ENCODE results near the gene NXPE3.

Gene NXPE3

DNA sequence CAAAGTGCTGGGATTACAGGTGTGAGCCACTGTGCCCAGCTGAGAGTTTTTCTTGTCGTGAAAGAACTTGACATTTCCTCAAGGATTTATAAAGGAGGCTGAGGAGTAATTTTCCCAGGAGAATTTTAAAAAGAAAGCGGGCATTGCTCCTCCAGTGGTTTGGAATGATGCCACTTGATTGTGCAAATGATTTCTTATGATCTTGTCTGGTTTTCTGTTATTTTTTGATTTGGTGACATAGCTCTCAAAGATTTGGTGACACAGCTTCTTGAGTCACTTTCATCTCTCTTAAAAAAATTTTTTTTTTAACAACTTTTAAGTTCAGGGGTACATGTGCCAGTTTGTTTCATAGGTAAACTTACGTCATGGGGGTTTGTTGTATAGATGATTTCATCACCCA lies 45.7 kb downstream of the NXPE3 start:
- DNase-seq, result no peak
- in situ Hi-C loops (cut with MboI; ENCODE audit: low pct_unique_long_range_greater_than_20kb, low sequenced_read_pairs), result no loop called here

- DNase-seq, result no peak
- in situ Hi-C loops (cut with MboI; ENCODE audit: low pct_unique_long_range_greater_than_20kb, low sequenced_read_pairs), result no loop called here
Measured at GRCh38 chr3:101825904-101826445, 47.0 kb downstream of the NXPE3 start.

DNA sequence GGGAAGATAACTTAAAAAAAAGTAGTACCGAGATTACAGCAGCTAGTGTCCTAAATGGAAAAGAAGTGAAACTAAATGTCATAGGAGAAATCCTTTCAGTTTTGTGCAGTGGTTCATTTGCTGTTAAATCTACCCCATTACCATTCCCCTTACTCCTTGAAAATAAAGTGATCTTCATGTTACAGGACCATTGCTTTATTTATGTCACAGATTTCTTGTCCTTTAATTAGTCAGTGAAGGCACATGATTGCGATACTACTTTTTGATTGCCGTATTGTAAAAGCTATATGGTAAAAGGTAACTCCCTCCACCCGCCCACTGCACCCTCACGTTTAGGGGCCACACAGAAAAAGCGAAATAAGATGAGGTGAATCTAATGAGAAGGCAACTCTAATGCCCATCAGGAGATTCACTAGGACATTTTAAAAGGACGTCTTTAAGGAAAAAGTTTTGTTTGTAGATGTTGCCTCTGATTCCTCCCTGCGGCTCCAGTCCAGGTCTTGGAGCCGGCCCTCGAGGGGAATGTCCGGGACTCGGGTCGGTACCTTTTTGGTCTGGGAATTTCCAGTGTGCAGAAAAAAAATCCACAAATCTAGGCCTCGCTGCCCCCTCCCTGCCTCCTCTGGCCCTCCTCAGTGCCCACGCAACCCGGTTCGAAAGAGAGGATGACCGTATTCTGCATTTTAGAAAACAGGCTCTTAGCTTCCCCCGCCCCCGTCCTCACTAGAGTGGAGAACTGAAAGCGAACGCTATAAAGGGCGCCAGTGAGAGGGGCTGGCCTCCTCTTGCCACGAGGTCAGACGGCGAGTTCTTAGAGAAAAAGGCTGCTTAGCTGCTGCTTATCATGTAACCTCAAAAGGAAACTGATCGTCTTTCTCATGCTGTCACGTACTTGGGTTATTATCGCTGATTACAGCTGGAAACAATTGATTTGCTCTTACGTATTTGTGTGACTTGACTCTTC lies 48.5 kb downstream of the NXPE3 start:
- in situ Hi-C loops (cut with MboI; ENCODE audit: low pct_unique_long_range_greater_than_20kb, low sequenced_read_pairs), result no loop called here
- DNase-seq, result peak; percentile 76

DNA sequence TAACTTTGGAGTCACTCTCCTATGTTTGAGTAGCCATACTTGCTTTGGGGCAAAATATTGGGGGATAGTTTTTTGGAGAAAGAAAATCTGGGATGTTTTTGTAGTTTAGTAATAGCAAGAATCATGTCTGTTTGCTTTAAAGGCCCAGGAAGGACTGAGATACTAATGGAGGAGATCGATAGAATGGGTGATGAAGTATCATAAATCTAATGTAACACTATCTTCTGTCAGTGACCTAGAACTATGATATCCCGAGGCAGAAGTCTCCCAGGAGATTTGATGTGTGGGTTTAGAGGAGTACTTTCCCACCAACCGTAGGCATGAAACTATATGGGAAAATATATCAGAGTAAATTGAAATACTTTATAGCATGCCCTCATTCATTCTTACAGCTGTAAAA lies 49.3 kb downstream of the NXPE3 start:
- no peak for DNase-seq
- in situ Hi-C loops (cut with MboI; ENCODE audit: low pct_unique_long_range_greater_than_20kb, low sequenced_read_pairs), result no loop called here

DNA sequence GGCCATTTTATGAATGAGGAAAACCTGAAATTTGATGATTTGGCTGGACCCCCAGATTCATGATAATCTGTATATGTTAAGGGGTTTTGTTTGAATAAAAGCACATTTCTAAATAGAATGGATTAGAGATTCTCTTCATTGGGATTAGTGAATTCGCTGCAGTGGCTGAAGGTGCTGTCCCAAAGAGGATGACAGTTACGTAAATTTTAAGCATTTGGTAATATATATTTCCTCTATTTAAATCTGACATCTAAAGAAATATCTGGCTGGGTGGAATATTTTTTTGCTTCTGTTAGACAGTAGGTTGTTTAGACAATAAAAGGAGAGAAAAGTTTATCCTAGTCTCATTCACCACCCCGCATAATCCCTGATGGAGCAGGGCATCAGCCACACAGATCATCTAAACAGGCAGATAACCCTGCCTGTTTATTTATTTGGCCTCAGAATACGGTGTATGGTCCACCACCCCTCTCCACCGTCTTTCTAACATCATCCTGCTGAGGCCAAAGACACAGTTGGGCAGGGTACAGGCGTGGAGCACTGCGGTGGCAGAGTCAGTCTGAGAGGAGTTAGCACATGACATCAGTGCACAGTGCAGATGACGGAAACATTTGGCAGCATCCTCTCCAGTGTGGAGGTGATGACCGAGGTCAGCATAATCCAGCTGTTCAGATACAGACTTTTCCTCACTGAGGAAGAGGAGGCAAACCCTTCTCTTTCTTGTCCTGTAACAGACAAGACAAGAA lies 49.9 kb downstream of the NXPE3 start:
- no peak for DNase-seq
- in situ Hi-C loops (cut with MboI; ENCODE audit: low pct_unique_long_range_greater_than_20kb, low sequenced_read_pairs), result no loop called here

DNA sequence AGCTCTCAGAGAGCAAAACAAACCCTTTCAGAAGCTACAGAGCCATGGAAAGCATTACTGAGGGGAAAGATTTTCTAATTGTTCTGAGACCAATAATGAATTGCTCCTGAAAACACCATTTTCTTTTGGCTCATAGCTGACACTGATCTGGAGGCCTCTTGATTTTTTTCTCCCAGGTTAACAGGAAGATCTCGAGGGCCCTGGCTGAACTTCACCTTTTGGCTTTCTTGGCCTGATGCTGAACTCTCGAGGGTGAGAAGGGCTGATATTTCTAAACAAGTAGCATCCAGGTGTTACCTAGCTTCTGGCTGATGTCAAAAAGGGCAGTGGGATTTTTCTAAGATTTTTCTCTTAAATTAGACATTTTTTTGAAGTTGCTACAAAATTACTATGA lies 50.4 kb downstream of the NXPE3 start:
- no peak for DNase-seq
- in situ Hi-C loops (cut with MboI; ENCODE audit: low pct_unique_long_range_greater_than_20kb, low sequenced_read_pairs), result no loop called here

DNA sequence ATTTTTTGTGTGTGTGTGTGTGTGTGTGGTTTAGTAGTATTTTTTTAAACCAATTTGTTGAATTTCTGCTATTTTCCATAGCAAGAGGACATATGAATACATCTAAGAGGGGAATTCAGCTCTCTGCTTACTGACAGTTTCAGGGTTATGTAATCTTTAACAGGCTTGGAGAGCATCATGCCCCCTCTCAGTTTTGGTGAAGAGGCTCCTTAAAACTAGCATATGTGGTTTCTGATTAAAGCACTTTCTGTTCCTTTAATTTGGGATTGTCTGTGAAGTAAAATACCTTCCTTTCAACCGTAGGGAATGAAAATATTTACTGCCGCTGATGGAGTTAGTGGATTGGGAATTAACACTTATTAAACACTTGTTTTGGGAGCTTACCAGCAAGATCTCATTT lies 50.9 kb downstream of the NXPE3 start:
- DNase-seq, result no peak
- in situ Hi-C loops (cut with MboI; ENCODE audit: low pct_unique_long_range_greater_than_20kb, low sequenced_read_pairs), result no loop called here

GRCh38 chr3:101833446-101833974 lies 54.5 kb downstream of the NXPE3 start:
- no peak for DNase-seq
- in situ Hi-C loops (cut with MboI; ENCODE audit: low pct_unique_long_range_greater_than_20kb, low sequenced_read_pairs), result no loop called here

DNA sequence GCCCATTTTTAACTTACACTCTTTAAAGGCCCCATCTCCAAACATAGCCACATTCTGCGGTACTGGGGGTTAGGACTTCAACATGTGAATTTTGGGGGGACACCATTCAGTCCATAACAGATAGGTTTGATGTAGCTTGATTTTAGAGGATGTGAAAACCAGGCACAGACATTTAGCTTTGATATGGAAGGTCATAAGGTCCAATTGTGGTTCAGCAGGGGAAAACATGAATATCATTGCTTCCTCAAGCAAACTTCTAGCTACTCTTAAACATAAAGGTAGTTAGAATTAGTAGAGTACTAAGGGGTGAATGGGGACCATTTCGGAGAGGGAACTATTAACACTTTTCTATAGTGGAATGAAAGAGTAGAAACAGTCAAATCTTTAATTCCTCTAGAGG lies 56.7 kb downstream of the NXPE3 start:
- in situ Hi-C loops (cut with MboI; ENCODE audit: low pct_unique_long_range_greater_than_20kb, low sequenced_read_pairs), result no loop called here

DNA sequence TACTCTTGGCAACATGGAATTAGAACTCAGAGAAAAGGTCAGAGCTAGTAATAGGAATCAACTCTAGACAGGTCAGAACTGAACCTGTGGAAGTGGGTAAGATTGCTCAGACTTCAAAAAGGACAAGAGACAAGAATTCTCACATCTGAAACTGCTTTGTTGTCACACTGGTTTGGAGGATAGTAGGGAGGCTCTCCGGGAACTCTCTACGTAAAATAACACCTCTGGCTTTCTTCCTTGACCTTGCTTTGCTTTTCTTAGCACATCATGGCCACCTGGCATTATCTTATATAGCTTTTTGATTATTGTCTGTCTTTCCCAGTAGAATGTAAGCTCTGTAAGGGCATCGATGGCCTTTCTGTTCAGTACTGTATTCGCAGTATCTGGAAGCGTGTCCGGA lies 57.1 kb downstream of the NXPE3 start:
- no peak for DNase-seq
- in situ Hi-C loops (cut with MboI; ENCODE audit: low pct_unique_long_range_greater_than_20kb, low sequenced_read_pairs), result no loop called here

More for the DNA sequence above, 56.7 kb downstream of the NXPE3 start:
- no peak for DNase-seq

DNA sequence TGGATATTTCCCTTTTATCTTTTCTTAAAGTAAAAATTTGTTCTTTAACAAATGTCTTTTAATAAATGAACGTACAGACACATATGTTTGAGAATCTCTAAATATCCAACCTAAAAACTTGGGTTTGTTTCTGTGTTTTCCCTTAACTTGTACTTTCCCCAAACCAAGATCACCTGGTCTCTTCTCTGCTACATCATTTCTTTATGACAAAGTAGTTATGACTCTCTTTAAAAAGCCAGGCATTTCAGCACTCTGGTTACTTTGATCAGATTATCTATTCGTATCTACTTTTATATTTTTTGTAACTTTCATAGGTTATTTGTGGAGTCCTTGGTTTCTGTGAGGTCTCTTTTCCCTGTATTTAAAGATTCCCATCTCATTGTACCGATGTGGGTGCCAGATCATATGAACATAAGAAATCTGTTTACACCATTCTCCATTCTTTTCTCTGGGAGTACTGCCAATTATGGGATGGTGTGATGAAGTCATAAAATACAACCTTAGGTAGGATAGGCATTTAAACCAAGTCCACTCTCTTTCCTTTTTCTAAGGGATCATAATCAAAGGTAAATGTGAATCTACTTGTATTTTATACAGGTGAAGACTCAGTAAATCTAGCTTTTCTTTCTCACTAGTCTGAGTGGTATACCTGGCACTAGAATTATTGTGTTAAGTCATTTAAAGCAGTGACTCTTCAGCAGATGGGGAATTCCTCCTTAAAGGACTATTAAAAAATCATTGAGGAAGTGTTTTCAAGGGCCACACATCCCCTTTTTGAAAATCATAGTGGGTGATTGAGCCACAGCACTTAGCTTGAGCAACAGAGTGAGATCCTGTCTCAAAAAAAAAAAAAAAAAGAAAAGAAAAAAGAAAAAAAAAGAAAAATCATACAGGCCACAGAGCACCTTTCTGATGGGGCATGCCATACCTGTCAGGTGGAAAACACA lies 57.9 kb downstream of the NXPE3 start:
- DNase-seq, result peak; percentile 49
- in situ Hi-C loops (cut with MboI; ENCODE audit: low pct_unique_long_range_greater_than_20kb, low sequenced_read_pairs), result no loop called here

DNA sequence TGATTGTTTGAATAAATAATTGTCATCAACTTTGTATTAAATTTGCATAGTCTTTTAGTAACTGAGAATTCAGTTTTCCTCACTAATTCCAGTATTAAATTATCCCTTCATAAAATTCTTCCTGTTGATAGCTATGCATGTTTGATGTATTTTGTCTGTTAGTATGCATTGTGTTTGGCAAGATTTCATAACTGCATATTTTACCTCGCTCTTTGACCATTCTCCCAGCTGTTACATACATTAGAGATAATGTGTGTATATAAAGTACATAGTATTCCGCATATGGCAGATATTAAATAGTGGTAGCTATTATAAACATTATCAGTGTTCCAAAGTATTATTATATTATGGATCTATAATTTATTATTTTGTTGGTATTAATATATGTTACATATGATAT lies 59.7 kb downstream of the NXPE3 start:
- no peak for DNase-seq
- in situ Hi-C loops (cut with MboI; ENCODE audit: low pct_unique_long_range_greater_than_20kb, low sequenced_read_pairs), result no loop called here

- no peak for DNase-seq
- in situ Hi-C loops (cut with MboI; ENCODE audit: low pct_unique_long_range_greater_than_20kb, low sequenced_read_pairs), result no loop called here
Measured at GRCh38 chr3:101840066-101840465, 61.1 kb downstream of the NXPE3 start.

DNA sequence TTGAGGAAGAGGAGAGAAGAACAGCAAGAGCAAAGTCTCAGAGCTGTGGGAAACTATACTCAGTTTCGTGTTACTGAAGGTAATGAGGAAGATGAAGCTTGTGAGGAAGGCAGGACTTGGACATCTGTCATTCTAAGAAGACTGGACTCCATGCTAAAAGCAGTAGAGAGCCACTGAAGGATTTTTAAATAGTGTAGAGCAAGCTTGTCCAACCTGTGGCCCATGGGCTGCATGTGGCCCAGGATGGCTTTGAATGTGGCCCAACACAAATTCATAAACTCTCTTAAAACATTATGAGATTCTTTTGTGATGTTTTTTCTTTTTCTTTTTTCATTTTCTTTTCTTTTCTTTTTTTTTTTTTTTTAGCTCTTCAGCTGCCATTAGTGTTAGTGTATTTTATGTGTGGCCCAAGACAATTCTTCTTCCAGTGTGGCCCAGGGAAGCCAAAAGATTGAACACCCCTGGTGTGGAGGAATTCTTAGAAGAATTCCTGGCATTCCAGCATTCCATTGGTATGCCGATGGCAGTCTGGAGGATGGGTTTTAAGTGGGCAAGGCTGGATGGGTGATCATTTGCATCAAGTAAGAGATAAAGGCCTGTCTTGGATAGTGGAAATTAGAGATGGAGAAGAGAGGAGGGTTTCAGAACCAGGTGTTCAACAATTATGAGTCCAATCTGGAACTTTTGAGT lies 63.4 kb downstream of the NXPE3 start:
- in situ Hi-C loops (cut with MboI; ENCODE audit: low pct_unique_long_range_greater_than_20kb, low sequenced_read_pairs), result no loop called here
- no peak for DNase-seq

- no peak for DNase-seq
- in situ Hi-C loops (cut with MboI; ENCODE audit: low pct_unique_long_range_greater_than_20kb, low sequenced_read_pairs), result no loop called here
Measured at GRCh38 chr3:101842935-101843330, 63.9 kb downstream of the NXPE3 start.

- DNase-seq, result no peak
- in situ Hi-C loops (cut with MboI; ENCODE audit: low pct_unique_long_range_greater_than_20kb, low sequenced_read_pairs), result no loop called here
Measured at GRCh38 chr3:101845425-101845824, 66.4 kb downstream of the NXPE3 start.

GRCh38 chr3:101846709-101847108 lies 67.7 kb downstream of the NXPE3 start:
- in situ Hi-C loops (cut with MboI; ENCODE audit: low pct_unique_long_range_greater_than_20kb, low sequenced_read_pairs), result no loop called here
- no peak for DNase-seq

- DNase-seq, result no peak
- in situ Hi-C loops (cut with MboI; ENCODE audit: low pct_unique_long_range_greater_than_20kb, low sequenced_read_pairs), result no loop called here
Measured at GRCh38 chr3:101847328-101847727, 68.3 kb downstream of the NXPE3 start.

Data from KBM-7 (cell line).